Right ventricle myocardium inferior (tissue), 1 donor: Measurements from ENCODE around the gene DNAJC11. TPM values are rescaled to one million over a fixed set of nuclear protein-coding genes. Genes with fewer than 3 reads are reported as not detected.

ENCODE experiments used
- ATAC-seq: fragments of 200-7000 bp; cut with Tn5 transposase; one replicate; pipeline ENCODE4 v1.9.1; 2020; ENCODE audit warnings: mild to moderate bottlenecking, moderate library complexity
- DNase-seq: peaks from one replicate; pipeline ENCODE4 v3.0.0; 2021; ENCODE audit errors: missing footprints
- intact Hi-C: fragments of 100-400 bp; cut with DNase I; formaldehyde crosslinking; loops from one replicate; pipeline ENCODE4 v1.11.0; 2022
- total RNA-seq: library from RNA; stranded (reverse); fragmentation: NEBNext Ultra II Directional; extraction: Animal tissue kit (Norgen Biotek cat#: 25700); gene quantifications from one replicate; pipeline ENCODE4 v1.2.1, GENCODE V29; 2021
- donor health status: DM: no; HTN: yes; CAD: no; lungs with severe emphysema.

DNAJC11 gene
- total RNA-seq, 1 donor from 2014 or later: 74.1 TPM

DNA sequence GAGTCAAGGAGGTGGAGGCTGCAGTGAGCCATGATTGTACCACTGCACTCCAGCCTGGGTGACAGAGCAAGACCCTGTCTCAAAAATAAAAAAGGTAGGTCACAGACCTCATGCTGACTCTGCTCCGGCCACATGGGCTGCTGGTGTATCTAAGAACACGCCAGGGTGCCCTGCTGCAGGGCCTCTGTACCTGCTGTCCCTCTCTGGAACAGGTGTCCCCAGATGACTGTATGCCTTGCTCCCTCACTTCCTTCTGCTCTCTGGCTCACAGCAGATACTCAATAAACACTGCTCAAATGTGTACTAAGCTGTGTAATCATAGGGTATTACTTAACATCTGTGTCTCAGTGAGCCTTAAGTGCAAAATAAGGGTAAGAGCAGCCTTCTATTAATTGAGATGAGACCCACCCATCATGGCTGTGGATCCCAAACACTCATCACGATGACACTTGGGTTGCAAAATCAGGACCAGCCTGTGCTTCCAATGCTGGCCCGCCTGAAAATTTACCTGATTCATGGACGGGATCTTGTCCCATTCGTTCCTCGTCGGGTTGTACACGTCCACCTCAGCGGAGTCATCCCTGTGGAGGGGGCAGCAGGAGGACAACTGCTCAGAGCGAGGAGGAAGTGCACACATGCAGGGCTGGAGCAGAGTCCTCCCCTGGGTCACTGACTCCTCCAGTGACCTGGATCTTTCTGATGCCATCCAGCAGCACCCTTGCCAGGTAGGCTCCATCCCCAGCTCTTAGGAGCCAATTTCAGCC, 106.5 kb downstream of the DNAJC11 start:
- ATAC-seq: no peak
- no peak for DNase-seq

DNA sequence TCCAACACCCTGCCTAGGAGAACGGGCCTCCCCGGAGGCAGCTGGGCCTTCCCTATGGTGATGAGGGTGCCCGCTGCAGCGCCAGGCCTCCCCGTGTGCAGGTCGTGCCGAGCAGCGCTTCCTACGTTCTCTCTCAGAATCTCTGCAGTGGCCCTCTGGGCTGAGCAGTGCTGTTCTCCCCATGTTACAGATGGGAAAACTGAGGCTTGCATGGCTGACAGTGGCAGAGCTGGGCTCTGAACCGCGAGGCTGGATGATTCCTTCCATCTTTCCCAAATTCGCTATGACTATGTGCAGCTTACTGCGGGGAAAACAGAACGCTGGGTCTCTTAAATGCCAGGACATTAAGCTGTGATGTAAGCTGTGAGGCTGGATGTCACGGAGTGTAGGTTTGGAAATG, 107.8 kb downstream of the DNAJC11 start:
- ATAC-seq (no peak), DNase-seq (no peak)
- intact Hi-C loops: no loop called here

More for the DNA sequence above, 106.5 kb downstream of the DNAJC11 start:
- intact Hi-C loops: no loop called here

DNA sequence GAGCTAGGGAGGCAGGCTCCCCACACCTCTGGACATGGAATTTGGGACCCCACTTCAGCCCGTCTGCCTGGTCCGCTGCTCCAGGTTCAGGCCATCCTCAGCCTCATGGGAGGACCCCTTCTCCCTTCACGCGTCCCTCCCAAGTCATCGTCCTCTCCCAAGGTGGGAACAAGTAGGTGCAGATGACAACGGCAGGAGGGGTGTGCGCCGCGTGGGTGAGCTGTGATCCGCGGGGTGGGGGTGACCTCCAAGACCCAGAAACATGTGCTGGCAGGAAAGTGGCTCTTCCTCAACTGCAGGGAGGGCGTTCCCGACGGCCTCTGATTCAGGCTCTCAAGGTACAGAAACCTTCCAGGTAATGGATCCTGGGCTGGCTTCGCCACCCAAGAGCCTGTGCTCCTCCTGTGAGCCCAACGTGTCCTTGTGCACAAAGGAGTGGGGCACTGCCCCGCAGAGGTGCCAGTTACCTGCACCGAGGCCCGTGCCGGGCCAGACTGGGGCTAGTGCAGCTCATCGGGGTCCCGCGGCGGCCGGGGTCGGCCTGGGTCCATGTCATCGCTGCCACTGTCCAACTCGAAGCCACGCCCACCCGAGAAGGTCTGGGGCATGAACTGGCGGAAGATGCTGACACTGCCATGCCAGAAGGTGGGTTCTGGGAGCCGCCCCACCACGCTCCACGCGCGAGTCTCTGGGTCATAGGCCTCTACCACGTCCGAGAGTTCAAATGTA, 108.6 kb downstream of the DNAJC11 start:
- intact Hi-C loops: no loop called here
- no peak for DNase-seq

DNA sequence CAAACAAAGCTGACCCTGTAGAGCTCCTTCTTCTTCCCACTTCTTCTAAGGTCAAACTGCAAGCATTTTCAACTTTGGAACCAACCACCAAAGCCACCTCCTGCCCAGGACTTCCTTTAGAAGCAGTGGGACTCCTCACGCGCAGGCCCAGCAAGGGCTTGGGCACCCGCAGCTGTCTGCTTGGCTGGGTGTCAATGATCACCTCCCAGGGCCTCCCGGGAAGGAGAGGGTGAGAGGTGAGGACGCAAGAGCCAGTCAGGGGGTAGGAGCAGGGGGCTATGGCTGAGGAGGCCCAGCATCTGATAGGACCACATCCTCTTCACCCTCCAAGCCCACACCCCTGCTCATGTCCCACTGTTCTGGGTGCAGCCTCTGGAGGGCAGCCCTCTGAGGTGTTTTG, 109.2 kb downstream of the DNAJC11 start:
- intact Hi-C loops: no loop called here
- DNase-seq (peak; percentile 71), ATAC-seq (peak; percentile 9)

More for the DNA sequence above, 108.6 kb downstream of the DNAJC11 start:
- ATAC-seq: no peak

DNA sequence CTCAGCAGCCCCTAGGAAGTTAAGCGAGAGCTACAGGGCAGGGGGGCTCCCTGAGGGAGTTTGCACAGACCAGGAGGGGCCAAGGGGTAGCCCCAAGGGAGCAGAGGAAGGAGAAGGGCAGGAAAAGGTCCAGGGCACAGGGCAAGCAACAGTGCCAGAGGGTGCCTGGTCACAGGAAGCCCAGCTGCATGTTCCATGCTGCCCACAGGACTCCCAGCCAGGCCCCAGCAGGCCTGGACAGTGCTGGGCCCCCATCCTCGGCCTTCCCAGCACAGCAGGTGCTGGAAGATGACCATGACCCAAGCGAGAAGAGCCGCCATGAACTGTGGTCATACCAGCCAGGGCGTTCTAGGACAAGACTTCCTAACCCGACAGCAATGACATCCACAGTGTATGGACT, 110.0 kb downstream of the DNAJC11 start:
- DNase-seq: no peak
- intact Hi-C loops: no loop called here
- no peak for ATAC-seq

DNA sequence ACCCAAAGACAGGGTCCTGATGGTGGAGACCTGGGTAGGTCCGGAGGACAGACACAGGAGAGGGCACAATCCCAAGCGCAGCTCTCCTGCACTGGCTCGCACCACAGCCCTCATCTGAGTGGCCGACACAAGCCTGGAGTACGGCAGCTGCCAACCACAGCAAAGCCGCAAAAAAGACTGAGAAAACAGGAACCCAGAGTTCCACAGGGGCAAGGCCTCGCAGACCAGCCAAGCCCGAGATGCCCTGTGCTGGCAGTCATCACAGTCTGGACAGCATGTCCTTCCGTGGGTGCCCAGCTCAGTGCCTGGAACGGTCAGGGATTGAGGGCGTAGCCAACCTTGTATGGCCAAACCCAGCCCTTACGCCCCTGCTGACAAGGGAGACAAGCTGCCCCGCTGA, 110.4 kb downstream of the DNAJC11 start:
- intact Hi-C loops: no loop called here
- DNase-seq (peak; percentile 73), ATAC-seq (peak; percentile 12)

DNA sequence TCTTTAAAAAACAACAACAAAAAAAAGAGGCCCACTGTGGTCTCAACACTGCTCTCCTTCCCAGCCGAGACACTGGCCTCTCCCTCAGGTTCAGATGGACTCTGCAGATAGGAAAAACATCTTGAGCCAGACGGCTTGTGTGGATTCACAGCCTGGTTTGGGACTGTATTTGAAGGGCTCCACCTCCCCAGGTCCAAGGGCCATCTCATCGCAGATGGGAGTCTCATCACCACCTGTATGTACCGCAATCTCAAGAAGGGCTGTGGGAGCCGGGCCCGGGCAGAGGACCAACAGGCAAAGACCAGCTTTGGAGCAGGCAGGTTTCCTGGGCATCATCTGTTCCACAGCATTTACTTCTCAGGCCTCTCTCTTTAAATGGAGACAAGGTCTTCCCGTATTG, 111.6 kb downstream of the DNAJC11 start:
- ATAC-seq: no peak
- intact Hi-C loops: no loop called here
- DNase-seq: no peak

DNA sequence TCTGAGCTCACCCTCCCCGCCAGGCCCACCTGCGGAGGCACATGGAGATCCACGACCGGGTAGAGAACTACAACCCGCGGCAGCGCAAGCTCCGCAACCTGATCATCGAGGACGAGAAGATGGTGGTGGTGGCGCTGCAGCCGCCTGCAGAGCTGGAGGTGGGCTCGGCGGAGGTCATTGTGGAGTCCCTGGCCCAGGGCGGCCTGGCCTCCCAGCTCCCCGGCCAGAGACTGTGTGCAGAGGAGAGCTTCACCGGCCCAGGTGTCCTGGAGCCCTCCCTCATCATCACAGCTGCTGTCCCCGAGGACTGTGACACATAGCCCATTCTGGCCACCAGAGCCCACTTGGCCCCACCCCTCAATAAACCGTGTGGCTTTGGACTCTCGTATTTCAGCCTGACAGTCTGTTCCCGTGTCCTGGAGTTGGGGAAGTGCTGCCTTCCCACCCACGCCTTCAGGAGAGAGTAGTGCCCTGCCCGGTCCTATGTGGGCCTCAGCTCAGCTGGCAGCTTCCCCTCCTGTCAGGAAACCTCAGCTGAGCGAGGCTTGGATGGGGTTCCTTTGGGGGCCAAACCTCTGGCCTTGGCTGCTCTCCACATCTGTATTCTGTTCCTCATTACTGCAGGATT, 112.6 kb downstream of the DNAJC11 start:
- DNase-seq: no peak
- ATAC-seq: no peak
- intact Hi-C loops: no loop called here

DNA sequence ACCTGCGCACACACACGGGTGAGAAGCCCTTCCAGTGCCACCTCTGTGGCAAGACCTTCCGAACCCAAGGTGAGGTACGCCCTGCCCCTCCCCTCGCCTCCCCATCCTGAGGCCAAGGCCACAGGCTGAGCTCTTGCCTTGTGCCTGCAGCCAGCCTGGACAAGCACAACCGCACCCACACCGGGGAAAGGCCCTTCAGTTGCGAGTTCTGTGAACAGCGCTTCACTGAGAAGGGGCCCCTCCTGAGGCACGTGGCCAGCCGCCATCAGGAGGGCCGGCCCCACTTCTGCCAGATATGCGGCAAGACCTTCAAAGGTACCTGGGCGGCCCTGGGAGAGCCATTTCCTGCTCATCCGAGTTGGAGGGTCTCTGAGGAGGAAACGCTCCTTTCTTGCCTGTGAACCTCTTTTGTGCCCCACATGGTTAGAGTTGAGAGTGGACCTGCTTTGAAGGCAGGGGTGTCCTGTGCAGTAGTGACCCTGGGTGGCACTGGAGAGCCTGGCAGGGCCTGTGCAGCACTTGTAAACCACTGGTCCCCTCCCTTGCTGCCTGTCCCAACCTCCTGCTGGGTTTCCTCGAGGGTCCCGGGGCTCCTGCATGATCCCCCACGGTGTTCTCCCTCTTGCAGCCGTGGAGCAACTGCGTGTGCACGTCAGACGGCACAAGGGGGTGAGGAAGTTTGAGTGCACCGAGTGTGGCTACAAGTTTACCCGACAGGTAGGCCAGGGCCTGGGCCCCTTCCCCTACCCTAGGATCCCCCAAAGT, 113.3 kb downstream of the DNAJC11 start:
- no peak for ATAC-seq
- no peak for DNase-seq
- intact Hi-C loops: no loop called here

DNA sequence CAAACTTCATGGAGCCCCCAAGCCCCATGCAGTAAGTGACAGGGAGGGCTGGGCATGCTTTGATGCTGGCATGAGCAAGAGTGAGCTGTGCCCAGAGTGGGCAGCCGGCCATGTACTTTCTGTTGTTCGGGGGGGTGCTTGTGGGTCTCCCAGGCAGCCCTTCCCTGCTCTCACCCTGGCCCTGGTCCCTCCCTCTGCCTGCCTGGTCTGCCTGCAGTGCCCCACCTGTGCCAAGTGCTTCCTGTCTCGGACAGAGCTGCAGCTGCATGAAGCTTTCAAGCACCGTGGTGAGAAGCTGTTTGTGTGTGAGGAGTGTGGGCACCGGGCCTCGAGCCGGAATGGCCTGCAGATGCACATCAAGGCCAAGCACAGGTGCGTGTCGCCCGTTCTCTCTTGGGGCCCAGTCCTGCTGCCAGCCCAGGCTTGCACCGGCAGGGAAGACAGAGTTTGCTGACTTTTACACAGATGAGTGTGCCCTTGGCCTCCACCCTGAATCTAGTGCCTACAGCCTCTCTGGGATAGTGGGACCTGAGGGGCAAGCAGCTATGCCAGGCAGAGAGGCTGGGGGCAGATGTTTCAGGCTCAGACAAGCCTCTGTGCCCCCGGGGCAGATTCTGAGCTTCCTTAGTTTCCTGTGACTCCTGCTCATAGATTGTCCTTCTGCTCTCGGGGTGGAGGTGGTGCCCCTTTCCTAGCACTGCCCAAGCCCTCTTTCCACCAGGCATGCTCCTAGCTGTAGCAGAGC, 114.2 kb downstream of the DNAJC11 start:
- intact Hi-C loops: no loop called here
- peak; percentile 79 for ATAC-seq
- DNase-seq: peak; percentile 87

DNA sequence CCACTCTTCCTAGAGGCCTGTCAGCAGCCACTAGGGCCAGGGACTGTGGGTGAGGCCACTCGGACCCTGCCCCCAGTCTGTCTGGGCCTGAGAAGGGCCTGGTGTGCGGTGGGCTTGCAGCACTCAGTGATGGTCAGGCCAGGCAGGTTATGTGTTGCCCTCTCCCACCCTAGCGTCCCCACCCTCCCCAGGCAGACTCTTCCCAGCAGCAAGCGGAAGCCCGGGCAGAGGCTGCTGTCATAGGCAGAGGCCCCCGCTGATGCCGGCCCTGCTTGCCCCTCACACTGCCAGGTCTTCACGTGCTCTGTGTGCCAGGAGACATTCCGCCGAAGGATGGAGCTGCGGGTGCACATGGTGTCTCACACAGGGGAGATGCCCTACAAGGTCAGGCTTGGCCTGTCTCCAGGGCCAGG, 115.2 kb downstream of the DNAJC11 start:
- DNase-seq: no peak
- peak; percentile 19 for ATAC-seq
- intact Hi-C loops: no loop called here

DNA sequence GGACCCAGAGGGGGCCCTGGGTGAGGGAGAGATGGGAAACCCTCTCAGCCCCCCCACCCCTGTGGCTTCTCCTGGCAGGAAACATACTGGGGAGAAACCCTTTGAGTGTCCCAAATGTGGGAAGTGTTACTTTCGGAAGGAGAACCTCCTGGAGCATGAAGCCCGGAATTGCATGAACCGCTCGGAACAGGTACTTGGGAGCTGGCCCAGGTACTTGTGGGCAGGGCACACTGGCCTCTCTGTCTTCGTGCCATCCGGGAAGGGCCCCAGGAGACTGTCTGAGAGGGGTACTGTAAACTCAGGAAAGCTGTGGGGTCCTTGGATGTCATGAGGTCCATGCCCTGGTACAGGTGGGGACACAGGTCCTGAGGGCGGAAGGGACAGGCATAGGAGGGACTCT, 115.8 kb downstream of the DNAJC11 start:
- DNase-seq: no peak
- intact Hi-C loops: no loop called here
- ATAC-seq: no peak

DNA sequence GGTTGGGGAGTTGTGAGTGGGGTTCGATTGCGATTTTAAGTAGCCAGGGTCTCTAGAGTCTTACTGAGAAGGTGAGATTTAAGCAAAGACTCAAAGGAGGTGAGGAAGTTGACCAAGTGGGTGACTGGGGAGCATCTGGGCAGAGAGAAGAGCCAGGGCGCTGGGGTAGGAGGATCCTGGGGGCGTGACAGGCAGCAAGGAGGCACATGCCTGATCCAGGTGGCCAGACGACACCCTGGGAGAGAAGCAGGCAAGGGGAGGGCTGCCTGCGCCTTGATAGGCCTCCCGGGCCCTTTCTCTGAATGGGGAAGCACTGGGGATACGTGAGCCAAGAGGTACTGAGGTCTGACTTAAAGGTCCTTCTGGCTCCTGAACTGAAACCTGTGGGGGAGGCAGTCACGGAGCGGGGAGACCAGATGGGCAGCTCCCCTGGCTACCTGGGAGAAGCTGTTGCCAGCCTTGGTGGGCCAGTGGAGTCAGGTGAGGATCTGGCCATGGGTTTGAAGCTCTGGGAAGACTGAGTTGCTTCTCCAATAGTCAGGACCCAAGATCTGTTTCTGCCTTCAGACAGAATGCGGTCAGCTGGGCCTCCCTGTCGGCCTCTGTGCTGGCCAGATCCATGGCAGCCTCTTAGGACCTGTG, 116.4 kb downstream of the DNAJC11 start:
- ATAC-seq: no peak
- intact Hi-C loops: no loop called here
- DNase-seq: no peak

Other genes starting within 250 kb of the DNAJC11 start
- 11.4 TPM for gene TNFRSF25, start 235.6 kb downstream of the DNAJC11 start, total RNA-seq
- 16.8 TPM for gene PLEKHG5, start 210.1 kb downstream of the DNAJC11 start, total RNA-seq
- 12.6 TPM for gene NOL9, start 147.3 kb downstream of the DNAJC11 start, total RNA-seq
- not detected for gene TAS1R1, start 146.5 kb downstream of the DNAJC11 start, total RNA-seq
- gene ZBTB48, start 121.8 kb downstream of the DNAJC11 start, total RNA-seq: 15.1 TPM
- gene KLHL21, start 98.9 kb downstream of the DNAJC11 start, total RNA-seq: 102 TPM
- 8.0 TPM for gene PHF13, start 88.1 kb downstream of the DNAJC11 start, total RNA-seq
- 12.5 TPM for gene THAP3, start 76.9 kb downstream of the DNAJC11 start, total RNA-seq
- gene CAMTA1, start 83.6 kb upstream of the DNAJC11 start, total RNA-seq: 159 TPM